ENCODE data around the gene ALK. TPM values are rescaled to one million over a fixed set of nuclear protein-coding genes. Genes with fewer than 3 reads are reported as not detected.
A peak's percentile ranks its signal among the peaks of the same experiment; 100 is the strongest.

Gene ALK
- total RNA-seq, 1 experiment from 2014 or later, result 0.07 TPM

DNA sequence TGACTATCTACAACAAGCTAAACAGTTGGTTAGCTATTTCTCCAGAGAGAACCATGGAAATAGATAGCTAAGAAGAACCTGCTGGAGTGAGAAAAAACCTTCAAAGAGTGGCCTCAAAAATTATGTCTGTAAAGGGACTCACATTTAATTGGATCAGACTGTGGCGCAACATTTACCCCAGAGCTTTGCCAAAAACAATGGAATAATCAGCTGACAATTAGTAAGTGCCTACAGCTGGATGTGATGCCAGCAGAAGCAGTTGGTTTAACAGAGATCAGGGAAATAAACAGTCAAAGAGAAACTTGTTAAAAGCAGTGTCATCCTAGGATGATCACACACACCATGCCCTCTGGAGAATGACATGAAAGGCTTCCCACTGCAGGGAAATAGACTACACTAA lies 495.5 kb downstream of the ALK start:
- Mint-ChIP-seq H3K4me3 (ENCODE audit: unreplicated experiment) (no peak overlapping the region), H3K27ac (ENCODE audit: low read depth, unreplicated experiment) (no peak overlapping the region)

DNA sequence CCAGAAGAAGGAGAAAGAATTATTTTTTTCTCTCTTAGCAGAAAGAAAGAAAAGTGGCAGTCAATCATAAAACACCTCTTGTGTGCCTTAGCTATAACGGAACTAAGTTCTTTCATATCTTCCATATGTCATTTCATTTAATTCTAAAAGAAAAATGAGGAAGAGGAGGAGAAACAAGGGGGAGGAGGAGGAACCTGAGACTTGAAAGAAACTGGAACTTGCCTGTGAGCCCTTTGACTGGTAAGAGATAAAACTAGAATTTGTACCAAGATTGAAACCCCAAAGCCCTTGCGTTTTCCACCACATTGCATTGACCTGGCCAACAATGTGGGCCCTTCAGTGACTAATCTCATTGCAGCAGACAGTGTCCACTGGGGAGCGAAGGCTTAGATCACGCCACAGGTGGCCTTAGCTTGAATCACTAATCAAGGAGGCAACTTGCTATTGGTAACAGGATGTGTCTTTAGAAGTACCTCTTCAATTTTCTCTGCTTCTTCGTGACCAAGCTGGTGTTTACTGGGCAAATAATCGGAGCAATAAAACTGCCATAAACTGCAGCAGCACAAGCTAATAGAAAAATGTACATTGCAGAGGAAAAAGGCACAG lies 498.2 kb downstream of the ALK start:
- intact Hi-C loops (cut with micrococcal nuclease), result no loop called here
- no TSS peak for BruUV-seq (replicated peaks)
- Mint-ChIP-seq H3K36me3 (ENCODE audit: insufficient read depth, unreplicated experiment) (no peaks in the 10 kb centered on the region), H3K27ac (ENCODE audit: low read depth, unreplicated experiment) (no peak overlapping the region), H3K9me3 (ENCODE audit: unreplicated experiment) (no peaks in the 10 kb centered on the region), H3K4me1 (ENCODE audit: insufficient read depth, unreplicated experiment) (no peaks in the 10 kb centered on the region), H3K27me3 (ENCODE audit: insufficient read depth, unreplicated experiment) (peaks cover 31% of the 10 kb centered on the region), H3K4me3 (ENCODE audit: unreplicated experiment) (no peak overlapping the region)
- ChIA-PET POLR2A (no interaction called here), CTCF (interaction anchor here (0.6 kb wide), 1 partner anchor 59 kb away, joined by 3 read pairs; no protein-coding TSS in a partner anchor)
- TF ChIP-seq, protein P1, sequence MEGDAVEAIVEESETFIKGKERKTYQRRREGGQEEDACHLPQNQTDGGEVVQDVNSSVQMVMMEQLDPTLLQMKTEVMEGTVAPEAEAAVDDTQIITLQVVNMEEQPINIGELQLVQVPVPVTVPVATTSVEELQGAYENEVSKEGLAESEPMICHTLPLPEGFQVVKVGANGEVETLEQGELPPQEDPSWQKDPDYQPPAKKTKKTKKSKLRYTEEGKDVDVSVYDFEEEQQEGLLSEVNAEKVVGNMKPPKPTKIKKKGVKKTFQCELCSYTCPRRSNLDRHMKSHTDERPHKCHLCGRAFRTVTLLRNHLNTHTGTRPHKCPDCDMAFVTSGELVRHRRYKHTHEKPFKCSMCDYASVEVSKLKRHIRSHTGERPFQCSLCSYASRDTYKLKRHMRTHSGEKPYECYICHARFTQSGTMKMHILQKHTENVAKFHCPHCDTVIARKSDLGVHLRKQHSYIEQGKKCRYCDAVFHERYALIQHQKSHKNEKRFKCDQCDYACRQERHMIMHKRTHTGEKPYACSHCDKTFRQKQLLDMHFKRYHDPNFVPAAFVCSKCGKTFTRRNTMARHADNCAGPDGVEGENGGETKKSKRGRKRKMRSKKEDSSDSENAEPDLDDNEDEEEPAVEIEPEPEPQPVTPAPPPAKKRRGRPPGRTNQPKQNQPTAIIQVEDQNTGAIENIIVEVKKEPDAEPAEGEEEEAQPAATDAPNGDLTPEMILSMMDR (IDR thresholded peaks at IDR 0.05; ENCODE audit: unreplicated experiment), result no peak
- DNase-seq (ENCODE audit: unreplicated experiment), result no peak

More for the DNA sequence above, 495.5 kb downstream of the ALK start:
- TF ChIP-seq, protein P1 (IDR thresholded peaks at IDR 0.05; ENCODE audit: unreplicated experiment), result no peak
- Mint-ChIP-seq H3K4me1 (ENCODE audit: insufficient read depth, unreplicated experiment) (no peaks in the 10 kb centered on the region), H3K36me3 (ENCODE audit: insufficient read depth, unreplicated experiment) (no peaks in the 10 kb centered on the region), H3K9me3 (ENCODE audit: unreplicated experiment) (no peaks in the 10 kb centered on the region), H3K27me3 (ENCODE audit: insufficient read depth, unreplicated experiment) (peaks cover 18% of the 10 kb centered on the region)
- CTCF ChIA-PET, result interaction anchor here (1.3 kb wide), 1 partner anchor 10 kb away, joined by 3 read pairs; no protein-coding TSS in a partner anchor
- BruUV-seq (replicated peaks), result no TSS peak
- POLR2A ChIA-PET, result interaction anchor here (1.0 kb wide), 1 partner anchor 105 kb away, joined by 3 read pairs; no protein-coding TSS in a partner anchor
- DNase-seq (ENCODE audit: unreplicated experiment), result peak; percentile 65
- intact Hi-C loops (cut with micrococcal nuclease), result no loop called here

DNA sequence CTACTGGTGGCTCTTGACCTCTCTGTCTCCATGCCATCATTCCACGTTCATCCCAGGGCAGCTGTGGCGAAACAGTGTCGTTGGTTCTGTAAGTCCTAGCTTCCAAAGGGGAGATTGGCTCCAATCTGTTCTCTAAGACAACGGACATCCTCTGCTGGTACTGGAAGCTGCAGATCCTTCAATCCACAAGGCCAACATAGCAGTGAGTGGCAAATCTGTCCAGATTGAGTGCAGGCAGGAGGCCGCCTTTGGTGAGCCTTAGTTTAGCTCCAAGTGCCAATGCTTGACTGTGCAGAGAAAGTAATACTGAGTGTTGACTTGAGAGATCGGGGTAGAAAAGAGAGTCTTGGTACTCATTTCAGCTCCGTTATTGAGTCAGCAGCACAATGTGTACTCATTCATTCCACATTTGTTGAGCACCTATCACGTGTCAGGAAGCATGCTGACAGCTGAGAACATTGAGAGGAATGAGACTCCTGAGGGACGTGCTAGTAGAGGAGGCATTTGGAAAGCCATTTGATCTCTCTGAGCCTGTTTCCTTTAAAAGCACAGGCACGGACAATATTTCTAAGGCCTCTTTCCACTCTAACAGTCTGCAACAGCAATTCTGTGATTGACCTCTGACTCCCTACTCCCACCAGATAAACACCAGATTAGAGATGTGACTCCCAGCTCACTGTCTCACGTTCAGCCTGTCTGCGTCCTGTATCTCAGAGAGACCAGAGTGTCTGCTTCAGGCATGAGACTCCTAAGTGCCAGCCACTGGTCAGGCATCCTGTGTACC lies 500.2 kb downstream of the ALK start:
- CTCF ChIA-PET, result no interaction called here
- peaks cover 31% of the 10 kb centered on the region for H3K27me3 Mint-ChIP-seq (ENCODE audit: insufficient read depth, unreplicated experiment)
- intact Hi-C loops (cut with micrococcal nuclease), result no loop called here

DNA sequence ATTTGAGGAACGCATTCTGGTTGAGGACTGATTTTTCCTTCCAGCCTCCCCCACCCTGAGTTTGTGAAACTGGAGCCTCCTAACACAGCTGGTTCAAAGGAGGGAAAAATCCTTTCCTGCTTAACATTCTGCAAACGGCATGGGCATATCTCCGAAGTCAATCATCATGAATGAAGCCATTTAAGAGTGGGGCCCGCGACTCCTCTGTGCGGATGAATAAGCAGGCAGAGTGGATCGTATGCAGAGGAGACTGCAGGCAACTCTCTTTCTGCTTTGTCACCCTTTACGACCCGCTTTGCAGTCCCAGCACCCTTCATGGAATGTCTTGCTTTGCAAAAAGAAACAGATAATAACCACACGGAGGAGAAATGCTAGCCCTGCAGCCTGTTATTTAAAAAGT lies 500.9 kb downstream of the ALK start:
- no TSS peak for BruUV-seq (replicated peaks)
- Mint-ChIP-seq H3K4me3 (ENCODE audit: unreplicated experiment) (no peak overlapping the region), H3K36me3 (ENCODE audit: insufficient read depth, unreplicated experiment) (no peaks in the 10 kb centered on the region), H3K9me3 (ENCODE audit: unreplicated experiment) (no peaks in the 10 kb centered on the region), H3K4me1 (ENCODE audit: insufficient read depth, unreplicated experiment) (no peaks in the 10 kb centered on the region), H3K27ac (ENCODE audit: low read depth, unreplicated experiment) (no peak overlapping the region), H3K27me3 (ENCODE audit: insufficient read depth, unreplicated experiment) (peaks cover 31% of the 10 kb centered on the region)
- intact Hi-C loops (cut with micrococcal nuclease), result no loop called here
- DNase-seq (ENCODE audit: unreplicated experiment), result no peak
- TF ChIP-seq, protein P1 (IDR thresholded peaks at IDR 0.05; ENCODE audit: unreplicated experiment), result no peak
- CTCF ChIA-PET, result no interaction called here
- POLR2A ChIA-PET, result no interaction called here

More for the DNA sequence above, 500.2 kb downstream of the ALK start:
- Mint-ChIP-seq H3K9me3 (ENCODE audit: unreplicated experiment) (no peaks in the 10 kb centered on the region), H3K36me3 (ENCODE audit: insufficient read depth, unreplicated experiment) (no peaks in the 10 kb centered on the region), H3K4me3 (ENCODE audit: unreplicated experiment) (no peak overlapping the region), H3K4me1 (ENCODE audit: insufficient read depth, unreplicated experiment) (no peaks in the 10 kb centered on the region), H3K27ac (ENCODE audit: low read depth, unreplicated experiment) (no peak overlapping the region)
- TF ChIP-seq, protein P1 (IDR thresholded peaks at IDR 0.05; ENCODE audit: unreplicated experiment), result no peak
- no TSS peak for BruUV-seq (replicated peaks)
- POLR2A ChIA-PET, result no interaction called here
- no peak for DNase-seq (ENCODE audit: unreplicated experiment)

Data from MCF 10A (cell line).